ENCODE measurements around the gene TTI1.

The TTI1 gene

GRCh38 chr20:37936041-37936440 lies 97.2 kb downstream of the TTI1 start (continued):
- TF ChIP-seq, protein P1, sequence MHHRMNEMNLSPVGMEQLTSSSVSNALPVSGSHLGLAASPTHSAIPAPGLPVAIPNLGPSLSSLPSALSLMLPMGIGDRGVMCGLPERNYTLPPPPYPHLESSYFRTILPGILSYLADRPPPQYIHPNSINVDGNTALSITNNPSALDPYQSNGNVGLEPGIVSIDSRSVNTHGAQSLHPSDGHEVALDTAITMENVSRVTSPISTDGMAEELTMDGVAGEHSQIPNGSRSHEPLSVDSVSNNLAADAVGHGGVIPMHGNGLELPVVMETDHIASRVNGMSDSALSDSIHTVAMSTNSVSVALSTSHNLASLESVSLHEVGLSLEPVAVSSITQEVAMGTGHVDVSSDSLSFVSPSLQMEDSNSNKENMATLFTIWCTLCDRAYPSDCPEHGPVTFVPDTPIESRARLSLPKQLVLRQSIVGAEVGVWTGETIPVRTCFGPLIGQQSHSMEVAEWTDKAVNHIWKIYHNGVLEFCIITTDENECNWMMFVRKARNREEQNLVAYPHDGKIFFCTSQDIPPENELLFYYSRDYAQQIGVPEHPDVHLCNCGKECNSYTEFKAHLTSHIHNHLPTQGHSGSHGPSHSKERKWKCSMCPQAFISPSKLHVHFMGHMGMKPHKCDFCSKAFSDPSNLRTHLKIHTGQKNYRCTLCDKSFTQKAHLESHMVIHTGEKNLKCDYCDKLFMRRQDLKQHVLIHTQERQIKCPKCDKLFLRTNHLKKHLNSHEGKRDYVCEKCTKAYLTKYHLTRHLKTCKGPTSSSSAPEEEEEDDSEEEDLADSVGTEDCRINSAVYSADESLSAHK (tag by site-specific recombination; IDR thresholded peaks at IDR 0.05): no peak
- TF ChIP-seq ZNF610 (tag by site-specific recombination; IDR thresholded peaks at IDR 0.05; ENCODE audit: borderline replicate concordance): no peak
- no peak for TF ChIP-seq TSHZ1 (tag by site-specific recombination; IDR thresholded peaks at IDR 0.05; ENCODE audit: borderline replicate concordance)
- no peak for TF ChIP-seq ZNF785 (tag by site-specific recombination; IDR thresholded peaks at IDR 0.05)
- TF ChIP-seq ZNF114 (tag by site-specific recombination; IDR thresholded peaks at IDR 0.05): no peak
- no peak for TF ChIP-seq ZNF416 (tag by site-specific recombination; IDR thresholded peaks at IDR 0.05)
- no peak for TF ChIP-seq SETDB1 (IDR thresholded peaks at IDR 0.05; ENCODE audit: insufficient read length, low read length)
- no peak for TF ChIP-seq ZNF426 (tag by site-specific recombination; IDR thresholded peaks at IDR 0.05)

- Histone ChIP-seq H3K9me3 (ENCODE audit: control insufficient read depth, insufficient read depth, low read depth, low read length) (no peaks in the 10 kb centered on the region), H3K4me1 (ENCODE audit: control insufficient read depth, insufficient read depth, low read length) (no peaks in the 10 kb centered on the region), H3K36me3 (ENCODE audit: control insufficient read depth in 2 of 2, insufficient read depth in 1 of 2, low read length in 2 of 2) (no peaks in the 10 kb centered on the region), H3K27ac (ENCODE audit: extremely low read depth, low read depth, low read length) (no peak overlapping the region), H3K4me3 (ENCODE audit: low read depth, low read length) (no peak overlapping the region)
- TF ChIP-seq ZFHX2 (tag by site-specific recombination; conservative IDR thresholded peaks at IDR 0.05) (0 out of 2 replicates have a peak, but pooled peaks have one; percentile 19), TCF7L2 (IDR thresholded peaks at IDR 0.05; ENCODE audit: borderline replicate concordance, low read depth, low read length) (no peak)
- ChIA-PET CTCF (interaction anchor here (0.6 to 0.7 kb wide), 2 partner anchors 9 kb away, joined by 3 read pairs; no protein-coding TSS in a partner anchor), POLR2A (no interaction called here)
Observed at GRCh38 chr20:37935435-37935834, 97.8 kb downstream of the TTI1 start.

DNA sequence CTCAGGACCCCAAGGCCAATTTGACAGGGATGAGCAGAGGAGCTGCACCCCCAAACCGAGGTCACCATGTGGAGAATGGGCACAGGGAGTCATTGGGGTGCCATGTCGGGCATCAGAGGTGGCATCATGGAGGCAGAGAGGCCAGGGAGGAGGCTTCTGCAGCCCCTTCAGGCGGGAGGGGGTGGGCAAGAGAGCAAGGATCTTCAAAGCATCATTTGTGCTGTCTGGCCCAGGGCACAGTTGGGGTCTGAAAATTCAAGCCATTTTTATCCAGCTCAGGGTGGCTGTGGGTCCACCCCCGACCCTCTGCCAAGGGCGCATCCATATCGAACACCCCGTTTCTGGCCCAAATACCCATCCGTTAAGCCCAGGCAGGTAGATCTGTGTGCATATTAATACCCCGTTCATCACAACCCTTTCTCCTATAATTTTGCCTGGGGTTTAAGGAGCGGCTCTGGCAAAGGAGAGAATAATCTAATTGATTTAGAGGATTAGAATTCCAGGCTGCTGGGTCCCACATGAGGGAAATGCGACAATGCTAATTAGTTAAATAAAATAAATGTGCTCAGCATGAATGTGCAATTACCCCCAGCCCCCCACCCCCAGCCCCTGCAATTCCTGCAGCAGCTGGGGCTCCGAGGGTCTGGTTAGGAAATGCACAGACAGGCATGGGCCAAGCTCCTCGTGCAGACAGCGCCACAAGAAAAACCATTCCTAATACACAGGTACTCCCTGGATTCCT lies 98.5 kb downstream of the TTI1 start:
- ChIA-PET CTCF (interaction anchor here (0.7 kb wide), 1 partner anchor 10 kb away, joined by 3 read pairs; no protein-coding TSS in a partner anchor), POLR2A (no interaction called here)
- H3K9me3 ChIP-seq (ENCODE audit: control insufficient read depth, insufficient read depth, low read depth, low read length): no peaks in the 10 kb centered on the region
- TF ChIP-seq HOXA7 (CRISPR knock-in tag; IDR thresholded peaks at IDR 0.05; ENCODE audit: borderline replicate concordance) (no peak), BCL11B (tag by site-specific recombination; IDR thresholded peaks at IDR 0.05; ENCODE audit: low read depth) (no peak), ZNF785 (tag by site-specific recombination; IDR thresholded peaks at IDR 0.05) (no peak), ZNF10 (tag by site-specific recombination; IDR thresholded peaks at IDR 0.05) (no peak), ZNF777 (tag by site-specific recombination; IDR thresholded peaks at IDR 0.05; ENCODE audit: borderline replicate concordance) (no peak), ZNF324 (tag by site-specific recombination; IDR thresholded peaks at IDR 0.05) (no peak), TCF7L2 (IDR thresholded peaks at IDR 0.05; ENCODE audit: borderline replicate concordance, low read depth, low read length) (no peak), ZFHX2 (tag by site-specific recombination; conservative IDR thresholded peaks at IDR 0.05) (no peak), ZSCAN18 (tag by site-specific recombination; IDR thresholded peaks at IDR 0.05) (no peak), ZNF132 (tag by site-specific recombination; IDR thresholded peaks at IDR 0.05; ENCODE audit: borderline replicate concordance) (no peak), ZNF214 (tag by site-specific recombination; IDR thresholded peaks at IDR 0.05; ENCODE audit: borderline replicate concordance) (no peak), ZNF175 (tag by site-specific recombination; IDR thresholded peaks at IDR 0.05) (no peak), TRIM28 (IDR thresholded peaks at IDR 0.05; ENCODE audit: borderline replicate concordance, low read length) (no peak), YY2 (tag by site-specific recombination; IDR thresholded peaks at IDR 0.05) (no peak), GFI1B (tag by site-specific recombination; IDR thresholded peaks at IDR 0.05) (no peak)
- TF ChIP-seq, protein P2, sequence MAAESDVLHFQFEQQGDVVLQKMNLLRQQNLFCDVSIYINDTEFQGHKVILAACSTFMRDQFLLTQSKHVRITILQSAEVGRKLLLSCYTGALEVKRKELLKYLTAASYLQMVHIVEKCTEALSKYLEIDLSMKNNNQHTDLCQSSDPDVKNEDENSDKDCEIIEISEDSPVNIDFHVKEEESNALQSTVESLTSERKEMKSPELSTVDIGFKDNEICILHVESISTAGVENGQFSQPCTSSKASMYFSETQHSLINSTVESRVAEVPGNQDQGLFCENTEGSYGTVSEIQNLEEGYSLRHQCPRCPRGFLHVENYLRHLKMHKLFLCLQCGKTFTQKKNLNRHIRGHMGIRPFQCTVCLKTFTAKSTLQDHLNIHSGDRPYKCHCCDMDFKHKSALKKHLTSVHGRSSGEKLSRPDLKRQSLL (tag by site-specific recombination; IDR thresholded peaks at IDR 0.05): no peak

More for the DNA sequence above, 98.5 kb downstream of the TTI1 start:
- Histone ChIP-seq H3K27ac (ENCODE audit: extremely low read depth, low read depth, low read length) (no peak overlapping the region), H3K4me1 (ENCODE audit: control insufficient read depth, insufficient read depth, low read length) (no peaks in the 10 kb centered on the region), H3K4me3 (ENCODE audit: low read depth, low read length) (no peak overlapping the region), H3K36me3 (ENCODE audit: control insufficient read depth in 2 of 2, insufficient read depth in 1 of 2, low read length in 2 of 2) (no peaks in the 10 kb centered on the region)

All from HEK293 (cell line).